Tibial artery (tissue), 4 donors: ENCODE results near the gene ZGPAT.
"Not testable (repeated sequence)": the region's sequence is repeated elsewhere in the genome, so short reads cannot be mapped to it uniquely, and the experiment has no call there.

ENCODE experiments used
- DNase-seq, 2 donors: peaks; one replicate each; pipeline ENCODE4 v3.0.0-alpha.2; 2019
- H3K27ac ChIP-seq, 2 donors: fragments of 200-600 bp; sonication (generic) in 1 of 2; 1 replicate in 1 of 2; 2 replicates in 1 of 2; pipeline ENCODE4 v1.5.1; 2018 to 2019; ENCODE audit warnings: mild to moderate bottlenecking in 1 of 2
- H3K27me3 ChIP-seq, 2 donors: fragments of 200-600 bp; sonication (generic) in 1 of 2; one replicate each; pipeline versions ENCODE4 v1.5.1 to v1.6.0; 2016 to 2019
- H3K36me3 ChIP-seq, 3 donors: fragments of 200-600 bp; sonication (generic) in 2 of 3; one replicate each; pipeline ENCODE4 v1.5.1; 2016 to 2019; ENCODE audit warnings: mild to moderate bottlenecking in 2 of 3
- H3K4me1 ChIP-seq, 4 donors: fragments of 200-600 bp; sonication (generic) in 2 of 4; 1 replicate in 3 of 4; 2 replicates in 1 of 4; pipeline ENCODE4 v1.5.1; 2016 to 2019
- H3K4me3 ChIP-seq, 2 donors: fragments of 200-600 bp; sonication (generic) in 1 of 2; 1 replicate in 1 of 2; 2 replicates in 1 of 2; pipeline ENCODE4 v1.5.1; 2018 to 2019; ENCODE audit warnings: mild to moderate bottlenecking in 2 of 2
- H3K9me3 ChIP-seq, 3 donors: fragments of 200-600 bp; sonication (generic) in 1 of 3; one replicate each; pipeline ENCODE4 v1.5.1; 2016 to 2019
- intact Hi-C: fragments of 100-400 bp; cut with DNase I; formaldehyde crosslinking; loops from one replicate; pipeline ENCODE4 v1.15.0; 2023; ENCODE audit warnings: low total_unique reads
- TF ChIP-seq, protein P1 (sequence below), 2 experiments: fragments of 200-600 bp in 1 of 2; fragments of 450-650 bp in 1 of 2; IDR thresholded peaks; one replicate each; pipeline ENCODE4 v1.5.1; 2017 to 2019; ENCODE audit warnings: antibody characterized with exemption in 2 of 2, mild to moderate bottlenecking in 1 of 2, moderate library complexity in 1 of 2

ZGPAT gene

DNA sequence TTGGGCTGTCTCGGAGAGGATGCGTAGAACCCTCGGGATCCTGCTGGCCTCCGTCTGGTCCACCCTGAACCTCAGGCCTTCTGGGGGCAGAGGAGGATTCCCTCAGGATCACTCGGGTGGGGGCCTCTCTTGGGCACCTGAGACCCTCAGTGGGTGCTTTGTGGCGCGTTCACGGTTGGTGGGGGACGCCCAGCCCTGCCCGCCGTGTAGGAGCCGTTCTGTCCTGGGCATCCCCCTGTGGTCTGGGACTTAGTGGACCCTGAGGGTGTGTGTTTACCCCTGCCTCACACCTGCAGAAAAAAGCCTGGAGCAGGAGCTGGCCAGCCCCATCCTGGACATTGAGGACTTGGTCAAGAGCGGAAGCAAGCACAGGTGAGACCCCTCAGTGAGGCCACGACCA lies 42.1 kb upstream of the ZGPAT start:
- Histone ChIP-seq H3K9me3 (no peaks in the 10 kb centered on the region), H3K27ac (no peak overlapping the region), H3K4me3 (no peak overlapping the region), H3K27me3 (no peaks in the 10 kb centered on the region), H3K36me3 (peaks cover 21 to 93% (median 71%) of the 10 kb centered on the region in 3 donors), H3K4me1 (no peaks in the 10 kb centered on the region)
- TF ChIP-seq, protein P1, sequence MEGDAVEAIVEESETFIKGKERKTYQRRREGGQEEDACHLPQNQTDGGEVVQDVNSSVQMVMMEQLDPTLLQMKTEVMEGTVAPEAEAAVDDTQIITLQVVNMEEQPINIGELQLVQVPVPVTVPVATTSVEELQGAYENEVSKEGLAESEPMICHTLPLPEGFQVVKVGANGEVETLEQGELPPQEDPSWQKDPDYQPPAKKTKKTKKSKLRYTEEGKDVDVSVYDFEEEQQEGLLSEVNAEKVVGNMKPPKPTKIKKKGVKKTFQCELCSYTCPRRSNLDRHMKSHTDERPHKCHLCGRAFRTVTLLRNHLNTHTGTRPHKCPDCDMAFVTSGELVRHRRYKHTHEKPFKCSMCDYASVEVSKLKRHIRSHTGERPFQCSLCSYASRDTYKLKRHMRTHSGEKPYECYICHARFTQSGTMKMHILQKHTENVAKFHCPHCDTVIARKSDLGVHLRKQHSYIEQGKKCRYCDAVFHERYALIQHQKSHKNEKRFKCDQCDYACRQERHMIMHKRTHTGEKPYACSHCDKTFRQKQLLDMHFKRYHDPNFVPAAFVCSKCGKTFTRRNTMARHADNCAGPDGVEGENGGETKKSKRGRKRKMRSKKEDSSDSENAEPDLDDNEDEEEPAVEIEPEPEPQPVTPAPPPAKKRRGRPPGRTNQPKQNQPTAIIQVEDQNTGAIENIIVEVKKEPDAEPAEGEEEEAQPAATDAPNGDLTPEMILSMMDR (IDR thresholded peaks at IDR 0.05) = no peak
- intact Hi-C loops = no loop called here
- no peak for DNase-seq

DNA sequence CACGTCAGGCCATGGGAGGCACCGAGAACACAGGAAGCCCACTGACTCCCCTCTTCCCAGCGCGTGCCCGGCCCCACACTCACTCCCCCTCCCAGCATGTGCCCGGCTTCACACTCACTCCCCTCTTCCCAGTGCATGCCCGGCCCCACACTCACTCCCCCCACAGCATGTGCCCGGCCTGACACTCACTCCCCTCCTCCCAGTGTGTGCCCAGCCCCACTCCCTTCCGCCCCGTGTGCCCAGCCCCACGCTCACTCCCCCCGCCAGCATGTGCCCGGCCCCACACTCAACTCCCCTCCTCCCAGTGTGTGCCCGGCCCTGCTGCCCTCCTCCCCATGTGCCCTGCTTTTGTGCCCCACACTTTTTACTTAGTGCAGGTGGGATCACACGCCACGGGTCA lies 40.0 kb upstream of the ZGPAT start:
- H3K27ac ChIP-seq = no peak overlapping the region
- TF ChIP-seq, protein P1 (IDR thresholded peaks at IDR 0.05) = no peak

DNA sequence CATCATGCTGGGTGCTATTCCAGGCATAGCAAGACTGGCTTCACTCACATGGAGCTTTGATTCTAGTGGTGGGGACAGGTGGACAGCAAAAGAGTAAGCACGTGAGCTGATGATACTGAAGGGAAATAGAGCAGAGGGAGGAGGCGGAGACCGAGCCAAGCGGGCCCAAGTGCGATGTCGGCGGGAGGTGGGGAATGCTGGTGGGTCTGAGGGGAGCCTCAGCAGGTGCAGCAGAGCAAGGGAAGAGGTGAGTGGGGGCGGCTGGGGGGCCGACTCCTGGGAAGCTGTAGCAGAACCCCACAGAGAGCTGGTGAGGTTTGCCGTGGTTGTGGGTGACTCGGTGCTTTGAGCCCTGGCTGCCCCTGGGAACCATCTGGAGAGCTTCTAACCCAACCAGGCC lies 39.5 kb upstream of the ZGPAT start:
- TF ChIP-seq, protein P1 (IDR thresholded peaks at IDR 0.05) = no peak
- DNase-seq = no peak
- Histone ChIP-seq H3K4me3 (no peak overlapping the region), H3K4me1 (no peaks in the 10 kb centered on the region), H3K36me3 (peaks cover 30 to 88% (median 60%) of the 10 kb centered on the region in 3 donors), H3K9me3 (no peaks in the 10 kb centered on the region), H3K27me3 (no peaks in the 10 kb centered on the region), H3K27ac (no peak overlapping the region)
- intact Hi-C loops = no loop called here

More for the DNA sequence above, 40.0 kb upstream of the ZGPAT start:
- Histone ChIP-seq H3K4me1 (no peaks in the 10 kb centered on the region), H3K9me3 (no peaks in the 10 kb centered on the region), H3K27me3 (no peaks in the 10 kb centered on the region), H3K4me3 (no peak overlapping the region), H3K36me3 (peaks cover 25 to 88% (median 63%) of the 10 kb centered on the region in 3 donors)
- DNase-seq = no peak
- intact Hi-C loops = no loop called here

DNA sequence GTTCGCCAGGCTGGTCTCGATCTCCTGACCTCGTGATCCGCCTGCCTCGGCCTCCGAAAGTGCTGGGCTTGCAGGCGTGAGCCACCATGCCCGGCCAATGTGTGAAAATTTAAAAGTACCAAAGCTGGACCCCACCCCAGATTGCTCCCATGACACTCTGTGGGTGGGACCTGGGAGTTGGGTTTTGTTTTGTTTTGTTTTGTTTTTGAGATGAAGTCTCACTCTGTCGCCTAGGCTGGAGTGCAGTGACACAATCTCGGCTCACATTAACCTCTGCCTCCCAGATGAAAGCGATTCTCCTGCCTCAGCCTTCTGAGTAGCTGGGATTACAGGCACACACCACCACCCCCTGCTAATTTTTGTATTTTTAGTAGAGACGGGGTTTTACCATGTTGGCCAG lies 36.1 kb upstream of the ZGPAT start:
- H3K27me3 ChIP-seq, H3K27ac ChIP-seq, H3K4me3 ChIP-seq, H3K4me1 ChIP-seq, DNase-seq, H3K9me3 ChIP-seq, intact Hi-C loops: not testable (repeated sequence)
- peaks cover 39 to 86% (median 66%) of the 10 kb centered on the region in 3 donors for H3K36me3 ChIP-seq

DNA sequence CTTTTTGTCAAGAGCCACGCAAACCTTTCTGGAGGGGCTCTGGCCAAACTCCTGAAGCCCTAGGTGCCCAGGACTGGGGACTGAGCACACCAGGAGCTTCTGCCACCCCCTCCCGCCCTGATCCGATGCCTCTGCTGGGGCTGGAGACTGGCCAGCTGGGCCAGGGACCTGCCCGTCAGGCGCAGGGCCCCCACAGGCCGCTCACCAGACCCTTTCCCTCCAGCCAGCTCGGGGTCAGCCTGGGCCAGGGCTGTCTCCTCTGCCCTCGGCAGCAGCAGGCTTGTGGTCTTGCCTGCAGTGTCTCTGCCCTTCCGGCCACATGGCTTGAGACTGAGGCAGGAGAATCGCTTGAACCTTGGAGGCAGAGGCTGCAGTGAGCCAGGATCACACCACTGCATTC lies 35.2 kb upstream of the ZGPAT start:
- H3K4me1 ChIP-seq = no peaks in the 10 kb centered on the region
- DNase-seq = no peak
- H3K27ac ChIP-seq = no peak overlapping the region
- intact Hi-C loops = no loop called here
- TF ChIP-seq, protein P1 (IDR thresholded peaks at IDR 0.05) = no peak
- no peaks in the 10 kb centered on the region for H3K27me3 ChIP-seq
- peaks cover 35 to 83% (median 57%) of the 10 kb centered on the region in 3 donors for H3K36me3 ChIP-seq
- no peaks in the 10 kb centered on the region for H3K9me3 ChIP-seq
- H3K4me3 ChIP-seq = no peak overlapping the region

DNA sequence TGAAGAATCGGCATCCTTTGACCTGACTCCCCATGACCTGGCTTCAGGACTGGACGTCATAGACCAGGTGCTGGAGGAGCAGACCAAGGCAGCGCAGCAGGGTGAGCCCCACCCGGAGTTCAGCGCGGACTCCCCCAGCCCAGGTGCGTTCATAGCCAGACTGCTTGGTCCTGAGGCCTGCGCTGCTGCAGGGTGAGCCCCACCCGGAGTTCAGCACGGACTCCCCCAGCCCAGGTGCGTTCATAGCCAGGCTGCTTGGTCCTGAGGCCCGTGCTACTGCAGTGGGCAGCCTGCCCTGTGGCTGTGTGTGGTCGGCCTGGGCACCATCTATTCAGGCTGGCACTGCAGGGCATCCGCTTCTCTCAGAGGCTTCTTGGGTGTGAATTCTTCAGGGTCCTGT lies 33.9 kb upstream of the ZGPAT start:
- intact Hi-C loops = no loop called here
- Histone ChIP-seq H3K4me3 (no peak overlapping the region), H3K27me3 (no peaks in the 10 kb centered on the region), H3K36me3 (peaks cover 22 to 82% (median 56%) of the 10 kb centered on the region in 3 donors), H3K4me1 (no peaks in the 10 kb centered on the region), H3K9me3 (no peaks in the 10 kb centered on the region), H3K27ac (no peak overlapping the region)
- TF ChIP-seq, protein P1 (IDR thresholded peaks at IDR 0.05) = no peak
- DNase-seq = no peak
